Measurements from ENCODE around the gene SNUPN. TPM values are rescaled to one million over a fixed set of nuclear protein-coding genes. Genes with fewer than 3 reads are reported as not detected.

The SNUPN gene
- total RNA-seq, 1 donor from 2014 or later = 17.4 TPM

- Histone ChIP-seq H3K27me3 (ENCODE audit: control insufficient read depth, insufficient read depth, low read length) (no peaks in the 10 kb centered on the region), H3K4me3 (ENCODE audit: low read depth, low read length) (no peak overlapping the region), H3K36me3 (ENCODE audit: control insufficient read depth, insufficient read depth, low read length) (no peaks in the 10 kb centered on the region)
- no peak for DNase-seq (ENCODE audit: low read depth)
- no peak for TF ChIP-seq CTCF (IDR thresholded peaks at IDR 0.05; ENCODE audit: insufficient read depth, low read length, poor library complexity, severe bottlenecking)
Observed at GRCh38 chr15:75554717-75555116, 70.8 kb downstream of the SNUPN start.

- no peak for TF ChIP-seq CTCF (IDR thresholded peaks at IDR 0.05; ENCODE audit: insufficient read depth, low read length, poor library complexity, severe bottlenecking)
- H3K27me3 ChIP-seq (ENCODE audit: control insufficient read depth, insufficient read depth, low read length) = no peaks in the 10 kb centered on the region
- DNase-seq (ENCODE audit: low read depth) = no peak
Observed at GRCh38 chr15:75553659-75554058, 71.9 kb downstream of the SNUPN start.

GRCh38 chr15:75551091-75551490 is 74.4 kb downstream of the SNUPN start:
- no peak for DNase-seq (ENCODE audit: low read depth)
- no peaks in the 10 kb centered on the region for H3K36me3 ChIP-seq (ENCODE audit: control insufficient read depth, insufficient read depth, low read length)
- H3K4me3 ChIP-seq (ENCODE audit: low read depth, low read length) = no peak overlapping the region
- H3K27me3 ChIP-seq (ENCODE audit: control insufficient read depth, insufficient read depth, low read length) = no peaks in the 10 kb centered on the region
- TF ChIP-seq CTCF (IDR thresholded peaks at IDR 0.05; ENCODE audit: insufficient read depth, low read length, poor library complexity, severe bottlenecking) = no peak

More at GRCh38 chr15:75553659-75554058, 71.9 kb downstream of the SNUPN start:
- H3K36me3 ChIP-seq (ENCODE audit: control insufficient read depth, insufficient read depth, low read length) = no peaks in the 10 kb centered on the region
- no peak overlapping the region for H3K4me3 ChIP-seq (ENCODE audit: low read depth, low read length)

Other genes starting within 250 kb of the SNUPN start
- gene SIN3A, start 174.0 kb downstream of the SNUPN start, total RNA-seq = 16.5 and 27.2 TPM in 2 replicates
- 37.2 and 39.0 TPM in 2 replicates for gene PTPN9, start 46.4 kb downstream of the SNUPN start, total RNA-seq
- 95.9 and 97.7 TPM in 2 replicates for gene IMP3, start 14.5 kb upstream of the SNUPN start, total RNA-seq
- 23.4 and 25.7 TPM in 2 replicates for gene SNX33, start 22.2 kb upstream of the SNUPN start, total RNA-seq
- gene CSPG4, start 87.1 kb upstream of the SNUPN start, total RNA-seq = 1.2 and 1.7 TPM in 2 replicates
- 39.3 and 43.0 TPM in 2 replicates for gene UBE2Q2, start 217.7 kb upstream of the SNUPN start, total RNA-seq